ENCODE measurements around the gene TRMT11.
A peak's percentile ranks its signal among the peaks of the same experiment; 100 is the strongest.

The TRMT11 gene

DNA sequence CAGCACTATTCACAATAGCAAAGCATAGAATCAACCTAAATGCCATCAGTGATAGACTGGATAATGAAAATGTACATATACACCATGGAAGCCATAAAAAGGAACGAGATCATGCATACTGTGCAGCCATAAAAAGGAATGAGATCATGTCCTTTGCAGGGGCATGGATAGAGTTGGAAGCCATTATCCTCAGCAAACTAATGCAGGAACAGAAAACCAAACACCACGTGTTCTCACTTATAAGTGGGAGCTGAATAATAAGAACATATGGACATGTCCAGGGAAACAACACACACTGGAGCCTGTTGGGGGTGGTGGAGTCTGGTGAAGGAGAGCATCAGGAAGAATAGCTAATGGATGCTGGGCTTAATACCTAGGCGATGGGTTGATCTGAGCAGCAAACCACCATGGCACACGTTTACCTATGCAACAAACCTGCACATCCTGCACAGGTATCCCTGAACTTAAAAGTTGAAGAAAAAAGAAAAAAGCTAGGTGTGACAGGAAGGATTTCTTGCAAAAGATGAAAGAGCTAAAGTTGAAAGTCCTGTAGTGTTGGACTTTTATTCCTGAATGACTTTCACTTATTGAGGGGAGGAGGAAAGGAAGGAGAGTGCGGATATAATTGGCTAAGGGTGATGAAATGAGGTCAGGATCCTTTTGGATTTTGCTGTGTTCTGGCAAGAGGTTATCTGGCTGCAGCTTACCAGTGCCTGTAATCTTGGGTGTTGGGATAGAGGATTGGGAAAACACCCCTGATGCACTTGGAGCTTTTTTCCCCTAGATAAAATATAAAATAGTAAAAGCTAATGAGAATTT, 8.5 kb downstream of the TRMT11 start:
- no peak for DNase-seq

GRCh38 chr6:125995972-125996580, 9.7 kb downstream of the TRMT11 start:
- peak; percentile 58 for DNase-seq

DNA sequence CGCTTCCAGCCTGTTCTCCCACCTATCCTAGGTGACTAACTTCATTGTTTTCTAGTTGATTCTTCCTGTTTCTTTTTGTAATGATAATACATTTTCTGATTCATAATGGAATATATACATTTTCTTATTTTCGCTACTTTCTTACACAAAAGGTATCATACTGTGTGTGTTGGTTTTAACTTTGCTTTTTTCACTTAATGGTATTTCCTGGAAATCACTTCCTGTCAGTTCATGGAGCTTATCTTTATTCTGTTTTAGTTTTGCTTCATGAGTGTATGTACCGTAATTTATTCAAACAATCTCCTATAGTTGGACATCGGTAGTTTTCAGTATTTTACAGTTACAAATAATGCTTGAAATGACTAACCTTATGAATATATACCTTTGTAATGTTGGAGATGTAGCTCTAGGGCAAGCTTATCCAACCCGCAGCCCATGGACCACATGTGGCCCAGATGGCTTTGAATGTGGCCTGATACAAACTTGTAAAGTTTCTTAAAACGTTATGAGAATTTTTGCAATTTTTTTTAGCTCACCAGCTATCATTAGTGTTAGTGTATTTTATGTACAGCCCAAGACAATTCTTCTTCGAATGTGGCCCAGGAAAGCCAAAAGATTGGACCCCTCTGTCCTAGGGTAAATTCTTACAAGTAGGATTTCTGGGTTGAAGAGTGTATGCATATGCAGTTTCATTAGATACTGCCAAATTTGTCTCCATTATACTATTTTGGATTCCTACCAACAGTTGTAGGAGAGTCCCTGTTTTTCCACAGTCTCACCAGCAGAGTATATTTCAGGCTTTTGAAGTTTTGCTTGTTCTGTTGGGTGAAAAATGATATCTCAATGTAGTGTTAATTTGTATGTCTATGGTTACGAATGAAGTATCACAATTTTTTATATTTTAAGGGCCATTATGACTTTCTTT, 16.7 kb downstream of the TRMT11 start:
- no peak for DNase-seq

- no peak for DNase-seq
These were observed 21.5 kb downstream of the TRMT11 start for GRCh38 chr6:126007800-126008199.

DNA sequence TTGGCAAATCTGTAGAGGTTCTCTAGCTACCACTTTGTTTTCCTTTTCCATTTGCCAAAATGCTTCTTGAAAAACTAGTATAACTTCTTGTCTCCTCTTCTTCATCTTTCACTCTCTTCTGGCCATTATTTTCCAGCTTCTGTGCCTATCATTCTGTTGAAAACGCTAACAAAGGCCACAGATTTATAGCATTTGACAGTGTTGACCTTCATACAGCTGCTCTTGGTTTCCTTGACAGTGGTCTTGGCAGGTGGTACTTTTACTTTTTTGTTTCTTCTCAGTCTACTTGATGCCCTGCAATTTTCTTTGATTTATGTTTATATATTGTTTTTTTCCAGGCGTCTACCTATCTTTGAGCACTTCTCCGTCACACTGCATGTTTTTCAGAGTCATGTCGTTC, 23.7 kb downstream of the TRMT11 start:
- no peak for DNase-seq

DNA sequence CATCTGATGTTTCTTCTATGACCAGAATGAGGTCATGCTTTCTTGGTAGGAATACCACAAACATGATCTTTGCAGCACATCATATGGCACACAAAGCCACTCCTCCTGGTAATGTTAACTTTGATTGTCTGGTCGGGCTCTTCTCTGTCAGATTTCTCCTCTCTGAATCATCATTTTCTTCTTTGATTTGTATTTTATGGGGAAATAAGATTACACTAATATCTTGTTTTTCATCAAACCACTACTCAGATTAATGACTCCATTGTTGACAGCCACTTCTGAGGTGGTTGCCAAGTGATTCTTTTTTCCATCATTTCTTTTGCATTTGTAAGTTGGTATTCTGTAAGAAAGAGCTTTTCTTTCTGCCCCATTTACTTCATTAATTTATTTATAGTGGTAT, 29.5 kb downstream of the TRMT11 start:
- peak; percentile 86 for DNase-seq

- no peak for DNase-seq
These were observed 30.3 kb downstream of the TRMT11 start for GRCh38 chr6:126016591-126016990.

DNA sequence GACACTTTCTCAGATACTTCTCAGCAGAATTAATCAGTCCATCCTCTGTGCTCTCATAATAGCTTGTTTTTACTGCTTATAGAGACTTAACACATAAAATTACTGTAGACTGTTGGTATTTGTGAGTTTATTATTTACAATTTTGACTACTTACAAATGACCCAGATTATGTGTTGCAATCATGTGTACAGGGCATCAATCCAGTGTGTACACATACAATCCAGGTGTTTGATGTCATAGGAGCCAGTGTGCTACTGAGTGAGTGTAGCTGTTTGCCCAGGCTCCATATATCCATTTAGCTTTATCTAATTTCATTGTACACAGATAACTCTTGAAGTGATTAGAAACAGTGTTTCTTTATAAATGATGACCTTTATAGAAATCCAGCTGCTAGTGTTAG, 31.3 kb downstream of the TRMT11 start:
- DNase-seq = no peak

GRCh38 chr6:126020305-126021050, 34.1 kb downstream of the TRMT11 start:
- peak; percentile 43 for DNase-seq

GRCh38 chr6:126023474-126023873, 37.1 kb downstream of the TRMT11 start:
- peak; percentile 13 for DNase-seq

DNA sequence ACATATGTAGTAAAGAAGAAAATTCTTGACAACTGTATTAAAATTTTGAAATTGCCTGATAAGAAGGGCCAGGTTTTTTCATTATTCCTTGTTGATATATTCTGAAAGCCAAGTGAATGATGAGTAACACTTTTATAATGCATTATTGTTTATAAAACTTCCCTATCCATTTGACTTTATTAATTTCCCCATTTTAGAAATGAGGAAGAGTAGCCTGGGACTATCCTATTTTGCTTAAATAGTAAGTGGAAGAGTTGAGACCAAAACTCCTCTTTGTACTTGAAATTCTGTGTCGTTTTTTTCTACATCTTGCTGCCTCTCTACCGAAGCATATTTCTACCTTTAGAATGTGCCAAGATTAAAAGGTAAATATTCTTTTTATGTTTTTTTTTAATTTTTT, 39.7 kb downstream of the TRMT11 start:
- no peak for DNase-seq

DNA sequence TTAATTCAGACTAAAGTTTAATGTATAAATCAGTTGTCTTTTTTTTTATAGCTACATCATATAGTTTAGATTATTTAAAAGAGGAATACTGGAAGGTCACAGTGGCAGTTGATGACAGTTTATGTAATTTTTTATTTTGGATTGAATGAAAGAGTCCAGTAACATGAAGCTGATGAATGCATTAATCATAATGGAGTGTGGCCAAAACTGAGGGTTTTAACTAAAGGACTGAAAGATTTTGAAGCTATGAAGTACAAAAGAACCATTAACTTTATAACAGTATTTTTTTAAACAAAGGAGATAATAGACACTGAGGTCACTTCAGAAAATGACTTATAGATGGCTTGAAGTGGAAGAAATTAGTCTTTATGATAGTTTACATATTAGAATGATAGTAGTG, 41.3 kb downstream of the TRMT11 start:
- DNase-seq = peak; percentile 41

DNA sequence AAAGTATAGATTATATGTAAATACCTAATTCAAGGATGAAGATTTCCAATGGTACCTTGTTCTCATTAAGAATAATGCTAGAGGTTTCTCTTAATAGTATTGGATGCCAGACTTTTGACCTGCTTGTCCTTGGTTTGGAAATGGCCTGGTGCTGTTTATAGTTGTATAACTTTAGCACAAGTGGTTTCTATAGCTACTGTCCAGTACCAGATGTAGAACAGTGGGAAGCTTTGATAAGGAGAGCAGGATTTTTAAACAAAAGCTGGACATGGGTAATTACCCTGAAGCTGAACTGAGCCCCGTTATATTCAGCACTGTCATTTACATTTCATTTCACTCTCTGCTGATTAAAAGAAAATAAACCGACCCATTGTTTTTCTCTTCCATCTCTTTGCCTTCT, 43.7 kb downstream of the TRMT11 start:
- no peak for DNase-seq

GRCh38 chr6:126033696-126034095, 47.4 kb downstream of the TRMT11 start:
- DNase-seq = peak; percentile 89

- no peak for DNase-seq
These were observed 48.3 kb downstream of the TRMT11 start for GRCh38 chr6:126034656-126035055.

DNA sequence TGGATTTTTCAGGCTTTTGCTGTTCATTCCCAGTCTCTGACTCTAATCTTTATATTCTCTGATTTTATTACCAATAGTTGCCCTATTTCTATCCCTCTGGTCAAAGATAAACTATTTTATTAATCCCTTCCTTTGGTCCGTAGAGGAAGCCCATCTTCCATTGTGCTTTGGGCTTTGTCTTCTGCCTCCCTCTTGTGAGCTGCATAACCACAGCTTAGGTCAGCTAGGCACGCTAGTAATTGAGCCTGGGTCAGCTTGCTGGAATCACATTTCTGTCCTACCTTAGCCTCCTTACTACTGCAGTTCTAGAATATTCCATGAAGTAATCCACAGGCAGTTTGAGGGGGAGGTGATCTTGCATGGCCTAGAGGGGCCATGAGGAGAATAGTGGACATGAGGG, 49.4 kb downstream of the TRMT11 start:
- no peak for DNase-seq

DNA sequence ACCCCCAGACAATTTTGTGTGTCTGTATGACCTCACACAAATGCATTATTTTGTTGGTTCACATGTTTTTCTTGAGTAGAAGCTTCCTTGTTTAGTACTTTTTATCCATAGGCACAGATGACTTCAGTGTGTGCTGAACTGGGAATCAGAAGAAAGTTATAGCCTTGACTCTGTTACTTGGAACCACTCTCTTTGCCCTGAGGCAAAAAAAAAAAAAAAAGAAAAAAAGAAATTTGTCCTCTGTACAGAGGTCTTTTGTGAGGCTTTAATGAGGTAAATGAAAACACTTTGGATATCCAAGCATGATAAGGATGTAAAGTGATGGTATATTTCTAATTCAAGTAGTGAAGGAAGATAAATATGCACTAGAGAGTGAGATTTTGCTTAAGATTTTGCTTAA, 51.9 kb downstream of the TRMT11 start:
- no peak for DNase-seq

DNA sequence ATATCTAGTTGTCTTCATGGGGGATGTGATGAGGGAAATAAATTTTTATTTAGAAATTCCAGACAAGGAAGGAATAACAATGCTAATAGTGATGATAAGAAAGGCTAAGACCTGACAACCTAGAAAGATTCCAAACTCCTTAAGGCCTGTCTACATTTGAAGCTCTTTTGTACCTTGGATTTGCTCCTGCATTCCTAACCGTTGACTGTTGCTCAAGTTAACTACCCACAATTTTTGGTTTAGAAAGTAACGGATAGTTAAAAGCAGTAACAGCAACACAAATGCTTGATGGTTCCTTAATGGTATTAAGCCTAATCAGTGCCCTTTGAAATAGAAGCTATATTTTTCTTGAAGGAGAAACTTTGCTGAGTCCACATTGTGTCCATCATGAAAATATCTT, 52.9 kb downstream of the TRMT11 start:
- DNase-seq = peak; percentile 62

DNA sequence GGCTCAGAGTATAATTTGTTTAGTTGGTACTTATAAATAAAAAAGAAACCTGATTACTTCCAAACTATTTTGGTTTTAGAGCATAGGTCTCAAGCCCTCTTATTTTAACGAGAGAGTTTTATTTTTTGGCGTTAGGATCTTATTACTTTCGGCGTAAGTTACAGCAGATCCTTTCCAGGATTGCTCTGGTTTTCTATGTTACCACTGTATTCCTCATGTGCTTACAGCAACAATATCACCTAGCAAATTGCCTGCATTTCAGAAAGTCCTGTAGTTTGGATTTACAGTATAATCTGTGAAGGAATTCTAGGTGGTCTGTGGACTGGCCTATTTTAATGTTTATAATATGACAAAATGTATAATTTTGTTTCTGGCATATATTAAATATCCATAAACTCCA, 54.1 kb downstream of the TRMT11 start:
- no peak for DNase-seq

- peak; percentile 72 for DNase-seq
These were observed 54.5 kb downstream of the TRMT11 start for GRCh38 chr6:126040826-126041225.

DNA sequence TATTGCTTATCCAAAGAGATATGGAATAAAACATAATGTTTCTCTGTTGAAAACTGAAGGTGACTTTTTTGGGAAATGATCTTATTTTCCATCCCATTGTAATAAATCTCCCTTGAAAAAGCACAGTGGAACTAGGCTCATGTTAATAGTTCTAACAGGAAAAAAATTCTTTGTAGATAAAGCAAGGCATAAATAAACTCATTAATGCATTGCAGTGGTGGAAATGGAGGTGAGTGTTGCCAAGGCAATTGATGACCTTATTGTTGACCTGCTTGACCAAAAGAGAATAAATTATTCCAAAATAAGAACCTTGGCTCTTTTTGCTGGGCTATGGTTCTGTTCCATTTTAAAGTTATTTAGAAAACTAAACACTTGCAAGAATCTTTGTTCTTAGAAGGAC, 55.2 kb downstream of the TRMT11 start:
- no peak for DNase-seq

GRCh38 chr6:126042001-126042419, 55.7 kb downstream of the TRMT11 start:
- DNase-seq = peak; percentile 57

GRCh38 chr6:126047648-126048047, 61.3 kb downstream of the TRMT11 start:
- DNase-seq = no peak

All from fibroblast of skin of abdomen (primary cell).